Measurements from ENCODE around the gene HECTD4. TPM values are rescaled to one million over a fixed set of nuclear protein-coding genes. Genes with fewer than 3 reads are reported as not detected.
"Not testable (repeated sequence)": the region's sequence is repeated elsewhere in the genome, so short reads cannot be mapped to it uniquely, and the experiment has no call there.

HECTD4 gene
- 10 to 100 TPM; 30.8 to 33.1 TPM for total RNA-seq

DNA sequence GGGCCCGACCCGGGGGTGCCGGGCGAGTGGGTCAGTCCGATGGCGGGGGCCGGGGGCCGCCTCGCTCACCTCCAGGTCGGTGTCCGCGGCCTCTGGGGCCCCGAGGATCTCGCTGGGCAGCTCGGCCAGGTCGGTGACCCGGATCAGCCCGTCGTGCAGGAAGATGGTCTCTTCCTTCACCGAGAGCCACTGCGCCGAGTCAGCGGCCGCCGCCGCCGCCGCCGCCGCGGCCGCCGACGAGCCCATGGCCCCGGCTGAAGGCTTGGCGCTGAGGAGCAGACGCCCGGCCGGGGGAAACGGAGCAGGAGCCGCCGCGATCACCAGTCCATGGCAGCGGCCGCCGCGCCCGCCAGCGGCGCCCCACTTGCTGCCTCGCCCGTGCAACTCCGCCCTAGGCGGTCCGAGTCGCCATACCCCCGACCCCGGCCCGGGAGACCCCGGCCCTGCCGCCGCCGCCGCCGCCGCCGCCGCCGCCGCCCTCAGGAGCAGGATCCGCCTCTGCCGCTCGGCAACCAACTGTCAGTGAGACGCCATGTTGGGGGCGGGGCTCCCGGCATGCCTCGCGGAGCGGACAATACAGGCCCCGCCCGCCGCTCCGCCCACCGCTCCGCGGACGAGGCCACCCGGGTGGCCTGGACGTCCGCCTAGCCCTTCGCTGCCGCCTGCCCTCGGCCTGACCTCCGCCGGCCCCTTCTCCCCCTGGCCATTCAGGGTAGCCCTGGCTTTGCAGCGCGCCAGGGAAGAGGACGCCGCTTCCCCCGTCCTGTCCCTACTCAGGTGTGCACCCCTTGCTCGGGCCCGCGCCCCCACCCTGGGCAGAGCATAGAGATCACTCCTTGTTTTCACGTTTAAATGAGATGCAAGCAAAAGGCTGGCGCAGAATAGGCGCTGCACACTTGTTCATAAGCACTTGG is at the start of gene HECTD4:
TSS of gene HECTD4 (minus strand) at position 549 of the 914 bp plus-strand sequence. CDS start at position 246, 303 bp downstream.
- peak within 1 kb of the TSS; percentile 95 for H3K27ac Mint-ChIP-seq
- peak; percentile 98 for ATAC-seq (replicated peaks)
- peaks cover 16% of the 10 kb centered on the region for H3K4me1 Mint-ChIP-seq
- no peaks in the 10 kb centered on the region for H3K27me3 Mint-ChIP-seq
- H3K4me3 Mint-ChIP-seq: peak within 1 kb of the TSS; percentile 95
- H3K36me3 Mint-ChIP-seq (ENCODE audit: low read depth): peaks cover 6% of the 10 kb centered on the region
- H3K9me3 Mint-ChIP-seq: no peaks in the 10 kb centered on the region

DNA sequence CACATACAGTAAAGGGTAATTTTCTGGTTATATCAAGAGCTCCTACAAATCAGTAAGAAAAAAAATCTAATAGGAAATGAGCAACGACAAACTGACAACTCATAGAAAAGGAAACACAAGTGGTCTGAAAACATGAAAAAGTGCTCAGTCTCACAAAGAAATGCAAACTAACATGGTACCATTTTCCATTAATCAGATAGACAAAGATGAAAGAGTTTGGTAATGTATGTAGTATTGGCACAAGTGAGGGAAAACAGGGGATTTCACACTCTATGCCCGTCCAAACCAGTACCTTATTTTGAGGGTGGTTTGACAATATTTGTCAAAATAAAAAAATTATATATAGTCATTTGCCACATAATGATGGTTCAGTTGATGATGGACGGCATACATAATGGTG is 49.7 kb upstream of the HECTD4 start:
- peaks cover 38% of the 10 kb centered on the region for H3K36me3 Mint-ChIP-seq (ENCODE audit: low read depth)
- no peaks in the 10 kb centered on the region for H3K27me3 Mint-ChIP-seq
- peak overlapping the region; percentile 94 for H3K27ac Mint-ChIP-seq
- H3K4me1 Mint-ChIP-seq: peaks cover 17% of the 10 kb centered on the region
- H3K4me3 Mint-ChIP-seq: peak overlapping the region; percentile 76
- ATAC-seq (replicated peaks): peak; percentile 72
- H3K9me3 Mint-ChIP-seq: no peaks in the 10 kb centered on the region

DNA sequence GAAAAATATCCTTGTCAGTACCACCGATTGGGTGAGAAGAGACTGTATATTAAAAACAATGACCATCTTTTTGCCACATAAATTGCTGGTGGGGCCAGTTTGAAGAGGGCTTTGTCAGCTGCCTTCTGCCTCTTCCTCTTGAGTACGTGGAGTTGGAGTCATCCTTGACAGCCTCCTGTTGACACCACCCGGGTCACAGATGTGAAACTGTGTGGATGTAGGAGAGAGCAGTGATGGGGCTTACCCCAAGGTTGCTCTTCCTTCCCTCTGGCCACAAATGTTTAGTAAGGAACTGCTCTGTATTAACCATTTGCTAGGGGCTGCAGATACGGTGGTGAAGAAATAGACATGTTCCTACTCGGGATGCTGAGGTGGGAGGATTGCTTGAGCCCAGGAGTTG is 48.7 kb upstream of the HECTD4 start:
- H3K9me3 Mint-ChIP-seq: no peaks in the 10 kb centered on the region
- peak overlapping the region; percentile 94 for H3K27ac Mint-ChIP-seq
- ATAC-seq (replicated peaks): peak; percentile 94
- H3K4me3 Mint-ChIP-seq: peak overlapping the region; percentile 76
- peaks cover 45% of the 10 kb centered on the region for H3K36me3 Mint-ChIP-seq (ENCODE audit: low read depth)
- no peaks in the 10 kb centered on the region for H3K27me3 Mint-ChIP-seq
- H3K4me1 Mint-ChIP-seq: peaks cover 17% of the 10 kb centered on the region

- no peak overlapping the region for H3K4me3 Mint-ChIP-seq
- no peak overlapping the region for H3K27ac Mint-ChIP-seq
- H3K36me3 Mint-ChIP-seq (ENCODE audit: low read depth): peaks cover 55% of the 10 kb centered on the region
- peaks cover 29% of the 10 kb centered on the region for H3K4me1 Mint-ChIP-seq
- no peaks in the 10 kb centered on the region for H3K9me3 Mint-ChIP-seq
- no peaks in the 10 kb centered on the region for H3K27me3 Mint-ChIP-seq
- no peak for ATAC-seq (replicated peaks)
Measured at GRCh38 chr12:112427760-112428159, 45.5 kb upstream of the HECTD4 start.

- Mint-ChIP-seq H3K4me3 (no peak overlapping the region), H3K36me3 (ENCODE audit: low read depth) (peaks cover 57% of the 10 kb centered on the region)
Measured at GRCh38 chr12:112425582-112426382, 43.6 kb upstream of the HECTD4 start.

DNA sequence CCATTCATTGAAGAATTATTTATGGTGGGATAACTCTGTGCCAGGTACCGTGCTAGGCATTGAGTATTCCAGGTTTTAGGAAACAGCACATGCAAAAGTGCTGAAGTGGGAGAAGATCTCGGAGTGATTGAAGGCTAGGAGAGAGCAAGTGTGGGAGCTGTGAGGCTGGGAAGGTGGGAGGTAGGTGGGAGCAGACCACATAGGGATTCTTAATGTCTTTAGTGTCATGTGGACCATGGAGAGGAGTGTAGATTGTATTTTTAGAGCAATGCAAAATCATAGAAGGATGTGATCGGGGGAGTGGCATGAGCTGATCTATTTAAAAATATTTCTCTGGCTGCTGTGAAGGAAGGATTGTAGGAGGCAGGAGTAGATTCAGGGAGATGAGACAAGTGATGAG is 41.9 kb upstream of the HECTD4 start:
- Mint-ChIP-seq H3K4me3 (peak overlapping the region; percentile 4), H3K27ac (no peak overlapping the region), H3K36me3 (ENCODE audit: low read depth) (peaks cover 64% of the 10 kb centered on the region), H3K9me3 (no peaks in the 10 kb centered on the region), H3K4me1 (peaks cover 31% of the 10 kb centered on the region), H3K27me3 (no peaks in the 10 kb centered on the region)
- ATAC-seq (replicated peaks): no peak

More at GRCh38 chr12:112425582-112426382, 43.6 kb upstream of the HECTD4 start:
- Mint-ChIP-seq H3K9me3 (no peaks in the 10 kb centered on the region), H3K4me1 (peaks cover 30% of the 10 kb centered on the region), H3K27me3 (no peaks in the 10 kb centered on the region), H3K27ac (no peak overlapping the region)
- peak; percentile 51 for ATAC-seq (replicated peaks)

DNA sequence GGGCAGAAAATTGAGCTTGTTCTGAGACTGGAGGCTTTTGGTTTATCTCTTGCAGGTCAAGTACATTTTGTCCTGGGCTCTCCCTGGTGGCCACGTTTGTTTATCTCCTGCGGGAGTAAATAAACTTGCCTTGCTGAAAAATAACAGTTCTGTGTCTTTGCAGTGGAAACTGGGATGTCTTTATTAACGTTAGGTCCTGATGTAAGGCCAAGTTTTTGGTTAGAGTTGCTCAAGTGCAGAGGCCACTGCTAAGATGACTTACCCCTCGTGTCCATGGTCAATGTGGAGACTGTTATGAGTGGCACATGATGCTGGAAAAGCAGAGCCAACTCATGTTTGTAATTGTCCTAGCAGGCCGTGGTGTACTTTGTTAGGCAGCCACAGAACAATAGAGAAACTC is 40.3 kb upstream of the HECTD4 start:
- peaks cover 31% of the 10 kb centered on the region for H3K4me1 Mint-ChIP-seq
- H3K4me3 Mint-ChIP-seq: peak overlapping the region; percentile 17
- no peaks in the 10 kb centered on the region for H3K9me3 Mint-ChIP-seq
- no peak for ATAC-seq (replicated peaks)
- peak overlapping the region; percentile 61 for H3K27ac Mint-ChIP-seq
- H3K27me3 Mint-ChIP-seq: no peaks in the 10 kb centered on the region
- peaks cover 60% of the 10 kb centered on the region for H3K36me3 Mint-ChIP-seq (ENCODE audit: low read depth)

DNA sequence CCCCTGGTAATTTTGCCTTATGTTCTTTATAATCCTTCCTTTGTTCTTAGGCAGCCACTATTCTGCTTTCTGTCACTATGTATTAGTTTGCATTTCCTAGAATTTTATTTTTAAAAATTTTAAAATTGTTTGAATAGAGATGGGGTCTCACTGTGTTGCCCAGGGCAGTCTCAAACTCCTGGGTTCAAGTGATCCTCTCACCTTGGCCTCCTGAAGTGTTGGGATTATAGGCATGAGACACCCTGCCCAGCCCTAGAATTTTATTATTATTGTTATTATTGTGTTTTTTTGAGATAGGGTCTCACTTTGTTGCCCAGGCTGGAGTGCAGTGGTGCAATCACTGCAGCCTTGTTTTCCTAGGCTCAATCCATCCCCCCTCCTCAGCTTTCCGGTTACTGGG is 39.1 kb upstream of the HECTD4 start:
- peak overlapping the region; percentile 98 for H3K27ac Mint-ChIP-seq
- peaks cover 57% of the 10 kb centered on the region for H3K36me3 Mint-ChIP-seq (ENCODE audit: low read depth)
- no peaks in the 10 kb centered on the region for H3K9me3 Mint-ChIP-seq
- H3K4me1 Mint-ChIP-seq: peaks cover 31% of the 10 kb centered on the region
- H3K4me3 Mint-ChIP-seq: peak overlapping the region; percentile 17
- no peak for ATAC-seq (replicated peaks)
- H3K27me3 Mint-ChIP-seq: no peaks in the 10 kb centered on the region

GRCh38 chr12:112420740-112421139 is 38.5 kb upstream of the HECTD4 start:
- peak overlapping the region; percentile 98 for H3K27ac Mint-ChIP-seq

DNA sequence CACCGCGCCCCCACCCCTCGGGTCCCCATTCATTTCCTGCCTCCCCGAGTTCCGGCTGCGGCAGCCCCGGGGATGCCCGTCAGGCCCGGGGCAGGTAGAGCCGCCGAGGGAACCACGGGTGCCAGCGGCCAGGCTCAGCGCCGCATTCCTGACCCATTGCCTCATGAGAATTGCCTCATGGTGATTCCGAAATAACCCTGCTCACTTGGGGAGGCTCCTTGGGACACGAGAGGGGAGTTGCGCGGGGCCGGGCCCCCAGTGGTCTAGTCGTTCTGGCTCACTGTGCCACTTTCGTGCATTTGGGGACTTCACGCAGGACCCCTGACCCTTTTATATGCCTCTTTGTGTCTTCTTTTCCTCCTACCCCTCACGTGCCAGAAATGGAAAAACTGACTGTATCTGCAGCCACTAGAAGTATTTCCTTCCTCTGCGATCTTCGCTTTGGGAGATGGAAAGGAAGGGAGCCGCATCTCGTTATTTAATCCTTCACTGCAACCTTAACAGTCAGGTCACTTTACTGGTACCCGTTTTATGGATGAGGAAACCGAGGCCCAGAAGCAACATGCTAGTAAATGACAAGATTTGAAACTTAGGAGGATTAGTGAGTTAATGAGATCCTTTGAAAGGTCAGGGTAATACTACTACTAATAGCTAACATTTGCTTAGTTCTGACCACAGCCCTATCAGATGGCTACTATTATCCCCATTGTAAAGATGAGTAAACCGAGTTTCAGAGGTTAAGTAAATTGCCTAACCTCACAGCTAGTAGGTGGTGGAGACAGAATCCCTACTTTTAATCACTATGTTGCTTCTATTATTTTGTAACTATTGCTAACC is 37.3 kb upstream of the HECTD4 start:
- peak overlapping the region; percentile 99 for H3K4me3 Mint-ChIP-seq
- peak; percentile 61 for ATAC-seq (replicated peaks)
- peaks cover 35% of the 10 kb centered on the region for H3K4me1 Mint-ChIP-seq
- H3K27me3 Mint-ChIP-seq: no peaks in the 10 kb centered on the region
- H3K36me3 Mint-ChIP-seq (ENCODE audit: low read depth): peaks cover 52% of the 10 kb centered on the region
- peak overlapping the region; percentile 98 for H3K27ac Mint-ChIP-seq
- no peaks in the 10 kb centered on the region for H3K9me3 Mint-ChIP-seq

More at GRCh38 chr12:112420740-112421139, 38.5 kb upstream of the HECTD4 start:
- peaks cover 31% of the 10 kb centered on the region for H3K4me1 Mint-ChIP-seq
- peaks cover 52% of the 10 kb centered on the region for H3K36me3 Mint-ChIP-seq (ENCODE audit: low read depth)
- no peaks in the 10 kb centered on the region for H3K9me3 Mint-ChIP-seq
- ATAC-seq (replicated peaks): no peak
- no peaks in the 10 kb centered on the region for H3K27me3 Mint-ChIP-seq
- H3K4me3 Mint-ChIP-seq: peak overlapping the region; percentile 99

- Mint-ChIP-seq H3K36me3 (ENCODE audit: low read depth) (peaks cover 45% of the 10 kb centered on the region), H3K4me3 (peak within 1 kb of the TSS; percentile 99), H3K27ac (peak within 1 kb of the TSS; percentile 99), H3K9me3 (no peaks in the 10 kb centered on the region), H3K27me3 (no peaks in the 10 kb centered on the region), H3K4me1 (peaks cover 27% of the 10 kb centered on the region)
- peak; percentile 84 for ATAC-seq (replicated peaks)
Measured at GRCh38 chr12:112418608-112419296, 36.5 kb upstream of the HECTD4 start, which contains the start of gene PTPN11. TSS of gene PTPN11 (plus strand) at chr12:112418947. CDS start at chr12:112419112, 165 bp downstream.

DNA sequence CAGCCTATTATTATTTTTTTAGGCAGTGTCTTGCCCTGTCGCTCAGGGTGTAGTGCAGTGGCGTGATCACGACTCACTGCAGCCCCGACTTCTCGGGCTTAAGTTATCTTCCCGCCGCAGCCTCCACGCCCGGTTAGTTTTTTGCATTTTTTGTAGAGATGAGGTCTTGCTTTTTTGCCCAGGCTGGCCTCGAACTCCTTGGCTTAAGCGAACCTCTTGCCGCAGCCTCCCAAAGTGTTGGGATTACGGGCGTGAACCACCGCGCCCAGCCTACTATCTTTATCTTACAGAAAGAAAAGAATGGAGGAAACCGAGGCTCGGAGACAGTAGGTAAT is 36.0 kb upstream of the HECTD4 start:
- no peak for ATAC-seq (replicated peaks)
- Mint-ChIP-seq H3K27me3 (no peaks in the 10 kb centered on the region), H3K9me3 (no peaks in the 10 kb centered on the region), H3K4me1 (peaks cover 27% of the 10 kb centered on the region), H3K4me3 (peak overlapping the region; percentile 99), H3K27ac (peak overlapping the region; percentile 99), H3K36me3 (ENCODE audit: low read depth) (peaks cover 43% of the 10 kb centered on the region)

GRCh38 chr12:112415457-112415856 is 33.2 kb upstream of the HECTD4 start:
- H3K27me3 Mint-ChIP-seq; H3K27ac Mint-ChIP-seq; H3K9me3 Mint-ChIP-seq; H3K4me1 Mint-ChIP-seq; H3K4me3 Mint-ChIP-seq; ATAC-seq (replicated peaks): not testable (repeated sequence)
- peaks cover 19% of the 10 kb centered on the region for H3K36me3 Mint-ChIP-seq (ENCODE audit: low read depth)
